ENCODE data around the gene ABCA10.

- TF ChIP-seq CTCF (IDR thresholded peaks at IDR 0.05) = no peak
- no peak for TF ChIP-seq POLR2A (IDR thresholded peaks at IDR 0.05)
These were observed 69.2 kb downstream of the ABCA10 start for GRCh38 chr17:69159418-69159817.

All from esophagus squamous epithelium (tissue), 4 donors.